ENCODE data around the gene GRAMD2A.
A peak's percentile ranks its signal among the peaks of the same experiment; 100 is the strongest.

The GRAMD2A gene

GRCh38 chr15:72217216-72217615 is 19.6 kb upstream of the GRAMD2A start:
- DNase-seq (ENCODE audit: low read depth, low spot score): no peak

- DNase-seq (ENCODE audit: low read depth, low spot score): no peak
These were observed 18.5 kb upstream of the GRAMD2A start for GRCh38 chr15:72216079-72216478.

GRCh38 chr15:72207558-72208085 is 10.0 kb upstream of the GRAMD2A start:
- DNase-seq (ENCODE audit: low read depth, low spot score): no peak

GRCh38 chr15:72206677-72207000 is 9.1 kb upstream of the GRAMD2A start:
- no peak for DNase-seq (ENCODE audit: low read depth, low spot score)

GRCh38 chr15:72205896-72206676 is 8.5 kb upstream of the GRAMD2A start:
- DNase-seq (ENCODE audit: low read depth, low spot score): no peak

GRCh38 chr15:72205273-72205672 is 7.7 kb upstream of the GRAMD2A start:
- DNase-seq (ENCODE audit: low read depth, low spot score): no peak

- no peak for DNase-seq (ENCODE audit: low read depth, low spot score)
These were observed 5.9 kb upstream of the GRAMD2A start for GRCh38 chr15:72203507-72203837.

- no peak for DNase-seq (ENCODE audit: low read depth, low spot score)
These were observed 5.4 kb upstream of the GRAMD2A start for GRCh38 chr15:72202801-72203506.

- no peak for DNase-seq (ENCODE audit: low read depth, low spot score)
These were observed 4.7 kb upstream of the GRAMD2A start for GRCh38 chr15:72202302-72202701.

- DNase-seq (ENCODE audit: low read depth, low spot score): no peak
These were observed 3.9 kb upstream of the GRAMD2A start for GRCh38 chr15:72201391-72201921.

- no peak for DNase-seq (ENCODE audit: low read depth, low spot score)
These were observed 3.0 kb upstream of the GRAMD2A start for GRCh38 chr15:72200395-72201237.

GRCh38 chr15:72199721-72200212 is 2.2 kb upstream of the GRAMD2A start:
- DNase-seq (ENCODE audit: low read depth, low spot score): peak; percentile 45

GRCh38 chr15:72199205-72199515 is 1.6 kb upstream of the GRAMD2A start:
- DNase-seq (ENCODE audit: low read depth, low spot score): no peak

- DNase-seq (ENCODE audit: low read depth, low spot score): no peak
These were observed 993 bp upstream of the GRAMD2A start for GRCh38 chr15:72198356-72199204.

GRCh38 chr15:72197041-72197459 is 537 bp downstream of the GRAMD2A start:
- no peak for DNase-seq (ENCODE audit: low read depth, low spot score)

GRCh38 chr15:72196409-72197040 is 1.1 kb downstream of the GRAMD2A start:
- DNase-seq (ENCODE audit: low read depth, low spot score): no peak

- DNase-seq (ENCODE audit: low read depth, low spot score): no peak
These were observed 2.5 kb downstream of the GRAMD2A start for GRCh38 chr15:72195101-72195511.

GRCh38 chr15:72193836-72194396 is 3.7 kb downstream of the GRAMD2A start:
- no peak for DNase-seq (ENCODE audit: low read depth, low spot score)

GRCh38 chr15:72192416-72192815 is 5.2 kb downstream of the GRAMD2A start:
- DNase-seq (ENCODE audit: low read depth, low spot score): no peak

- DNase-seq (ENCODE audit: low read depth, low spot score): no peak
These were observed 8.2 kb downstream of the GRAMD2A start for GRCh38 chr15:72189250-72189902.
